Measurements from ENCODE around the gene FSTL4. TPM values are rescaled to one million over a fixed set of nuclear protein-coding genes. Genes with fewer than 3 reads are reported as not detected.

The FSTL4 gene
- total and polyA plus RNA-seq, 12 donors = 0.01 to 0.42 (median 0.38) TPM; not detected in 6

DNA sequence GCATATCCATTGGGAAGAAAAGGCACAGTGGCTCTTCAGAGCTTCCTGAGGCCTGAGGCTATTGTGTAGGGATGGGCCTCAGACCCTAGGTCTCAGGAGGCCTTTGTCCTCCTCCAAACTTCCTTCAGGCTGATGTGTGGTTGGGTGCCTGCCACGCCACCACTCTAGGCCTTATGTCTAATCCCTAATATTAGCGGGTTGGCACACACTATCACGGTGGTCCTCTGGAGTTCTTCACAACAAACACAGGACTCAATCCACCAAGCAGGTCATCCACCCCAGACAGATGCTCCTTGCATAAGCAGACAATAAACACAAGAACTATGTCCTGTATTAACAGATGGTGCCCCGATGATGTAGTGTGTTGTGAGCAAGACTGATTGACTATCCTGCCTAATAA lies 31.0 kb upstream of the FSTL4 start:
- H3K9me3 ChIP-seq = no peaks in the 10 kb centered on the region
- intact Hi-C loops (cut with DNase I) = no loop called here

DNA sequence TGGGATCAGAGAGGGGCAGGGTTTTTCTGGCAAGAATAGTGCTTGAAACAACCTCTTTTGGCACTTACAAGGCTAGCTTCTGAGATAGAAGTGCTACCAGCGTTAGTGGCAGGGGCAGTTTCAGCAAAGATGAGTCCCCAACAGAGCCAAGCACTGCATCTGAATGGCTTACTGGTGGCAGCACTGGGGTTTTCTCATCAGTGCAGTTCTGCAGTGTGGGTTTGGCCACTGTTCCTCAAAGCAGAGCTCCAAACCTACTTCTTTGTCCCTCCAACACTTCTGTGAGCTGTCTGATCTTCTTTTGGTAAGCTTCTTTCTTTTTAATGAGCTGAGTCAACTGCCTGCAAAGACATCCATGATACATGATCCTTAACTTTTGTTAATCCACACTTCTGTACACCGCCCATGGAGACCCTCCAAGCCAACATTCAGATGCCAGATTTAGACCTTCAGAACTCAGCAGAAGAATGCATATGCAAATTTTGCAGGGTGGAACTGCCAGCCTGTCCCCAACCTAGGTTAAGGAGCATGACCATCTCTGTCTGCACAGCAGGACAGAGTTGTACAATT lies 29.9 kb upstream of the FSTL4 start:
- no peak for ATAC-seq
- Histone ChIP-seq H3K36me3 (no peaks in the 10 kb centered on the region), H3K27ac (no peak overlapping the region), H3K27me3 (peaks cover 0 to 46% (median 12%) of the 10 kb centered on the region in 7 donors), H3K4me3 (no peak overlapping the region), H3K4me1 (no peaks in the 10 kb centered on the region), H3K9me3 (no peaks in the 10 kb centered on the region)
- intact Hi-C loops (cut with DNase I) = no loop called here
- 75 to 87% methylated on average over 2 of the region's 2 CpGs for WGBS, 2 donors
- no peak for DNase-seq
- TF ChIP-seq, protein P1, sequence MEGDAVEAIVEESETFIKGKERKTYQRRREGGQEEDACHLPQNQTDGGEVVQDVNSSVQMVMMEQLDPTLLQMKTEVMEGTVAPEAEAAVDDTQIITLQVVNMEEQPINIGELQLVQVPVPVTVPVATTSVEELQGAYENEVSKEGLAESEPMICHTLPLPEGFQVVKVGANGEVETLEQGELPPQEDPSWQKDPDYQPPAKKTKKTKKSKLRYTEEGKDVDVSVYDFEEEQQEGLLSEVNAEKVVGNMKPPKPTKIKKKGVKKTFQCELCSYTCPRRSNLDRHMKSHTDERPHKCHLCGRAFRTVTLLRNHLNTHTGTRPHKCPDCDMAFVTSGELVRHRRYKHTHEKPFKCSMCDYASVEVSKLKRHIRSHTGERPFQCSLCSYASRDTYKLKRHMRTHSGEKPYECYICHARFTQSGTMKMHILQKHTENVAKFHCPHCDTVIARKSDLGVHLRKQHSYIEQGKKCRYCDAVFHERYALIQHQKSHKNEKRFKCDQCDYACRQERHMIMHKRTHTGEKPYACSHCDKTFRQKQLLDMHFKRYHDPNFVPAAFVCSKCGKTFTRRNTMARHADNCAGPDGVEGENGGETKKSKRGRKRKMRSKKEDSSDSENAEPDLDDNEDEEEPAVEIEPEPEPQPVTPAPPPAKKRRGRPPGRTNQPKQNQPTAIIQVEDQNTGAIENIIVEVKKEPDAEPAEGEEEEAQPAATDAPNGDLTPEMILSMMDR (IDR thresholded peaks at IDR 0.05) = no peak

More for the DNA sequence above, 31.0 kb upstream of the FSTL4 start:
- H3K27me3 ChIP-seq = peaks cover 0 to 44% (median 10%) of the 10 kb centered on the region in 7 donors
- H3K4me3 ChIP-seq = no peak overlapping the region
- WGBS, 2 donors = 81 to 88% methylated on average over 4 of the region's 4 CpGs
- TF ChIP-seq, protein P1 (IDR thresholded peaks at IDR 0.05) = no peak
- ATAC-seq = no peak
- no peaks in the 10 kb centered on the region for H3K36me3 ChIP-seq
- no peak overlapping the region for H3K27ac ChIP-seq
- no peaks in the 10 kb centered on the region for H3K4me1 ChIP-seq
- no peak for DNase-seq

DNA sequence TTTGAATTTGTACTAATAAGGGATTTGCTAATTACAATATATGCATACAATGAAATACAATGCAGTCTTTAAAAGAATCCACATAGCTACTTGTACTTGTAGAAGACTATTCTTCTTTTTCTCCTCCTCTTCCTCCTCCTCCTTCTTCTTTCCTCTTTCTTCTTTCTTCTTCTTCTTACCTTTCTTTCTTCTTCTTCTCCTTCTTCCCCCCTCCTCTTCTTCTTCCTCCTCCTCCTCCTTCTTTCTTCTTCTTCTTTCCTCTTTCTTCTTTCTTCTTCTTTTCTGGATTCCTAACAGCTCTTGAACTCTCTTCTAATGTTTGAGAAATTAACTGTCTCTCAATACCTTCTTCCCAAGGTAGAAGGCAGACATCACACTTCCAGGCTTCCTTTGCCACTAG lies 29.3 kb upstream of the FSTL4 start:
- Histone ChIP-seq H3K27ac (no peak overlapping the region), H3K27me3 (peaks cover 0 to 46% (median 12%) of the 10 kb centered on the region in 7 donors), H3K4me3 (no peak overlapping the region), H3K9me3 (no peaks in the 10 kb centered on the region), H3K36me3 (no peaks in the 10 kb centered on the region), H3K4me1 (no peaks in the 10 kb centered on the region)
- ATAC-seq = no peak
- TF ChIP-seq, protein P1 (IDR thresholded peaks at IDR 0.05) = no peak
- DNase-seq = no peak
- intact Hi-C loops (cut with DNase I) = no loop called here

DNA sequence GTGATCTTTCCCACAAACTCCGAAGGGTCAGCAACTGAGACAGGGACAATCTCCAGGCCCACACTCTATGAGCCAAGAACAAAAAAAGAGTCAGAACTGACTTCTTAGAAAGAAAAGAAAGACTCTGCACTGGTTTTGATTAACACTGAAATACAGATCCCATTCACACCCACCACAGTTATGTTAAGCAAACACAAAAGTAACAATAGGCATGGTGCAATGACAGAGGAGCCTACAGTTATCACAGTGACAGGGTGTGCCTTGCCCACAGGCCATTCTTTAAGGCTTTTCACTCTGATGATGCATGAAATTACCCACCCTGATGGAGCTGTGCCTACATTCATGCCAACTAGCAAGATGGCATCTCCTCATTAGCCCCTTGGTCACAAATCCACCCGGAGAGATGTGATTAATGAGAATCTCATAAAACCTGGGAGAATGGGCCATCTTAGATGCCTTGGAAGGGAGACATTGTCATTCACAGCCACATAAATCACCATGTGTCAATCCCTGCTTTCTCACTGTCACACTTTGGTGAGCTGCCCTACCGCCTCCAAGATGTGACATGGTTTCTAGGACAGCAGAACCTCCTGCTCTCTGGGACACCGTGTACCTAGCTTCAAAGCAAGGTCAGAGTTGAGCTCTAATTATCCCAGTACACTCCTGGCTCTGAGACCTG lies 27.6 kb upstream of the FSTL4 start:
- ATAC-seq = no peak
- H3K36me3 ChIP-seq = no peaks in the 10 kb centered on the region
- no peak overlapping the region for H3K27ac ChIP-seq
- no peaks in the 10 kb centered on the region for H3K9me3 ChIP-seq
- WGBS, 2 donors = 60 to 72% methylated on average over 4 of the region's 4 CpGs
- TF ChIP-seq, protein P1 (IDR thresholded peaks at IDR 0.05) = no peak
- H3K4me3 ChIP-seq = no peak overlapping the region
- intact Hi-C loops (cut with DNase I) = no loop called here
- no peaks in the 10 kb centered on the region for H3K4me1 ChIP-seq
- no peak for DNase-seq
- H3K27me3 ChIP-seq = peaks cover 0 to 38% (median 12%) of the 10 kb centered on the region in 7 donors

Data from heart right ventricle (tissue), 16 donors.